OCI-LY1 (cell line): ENCODE measurements around the gene PEX26.
"Not testable (repeated sequence)": the region's sequence is repeated elsewhere in the genome, so short reads cannot be mapped to it uniquely, and the experiment has no call there.

Experiments used
- H2AFZ ChIP-seq: fragments of 200-600 bp; sonication (generic), shearing (Covaris generic); 2 replicates; pipeline ENCODE4 v1.6.0; 2014; ENCODE audit warnings: antibody characterized with exemption, mild to moderate bottlenecking, low read length
- H3F3A ChIP-seq: fragments of 200-600 bp; sonication (generic), shearing (Covaris generic); 2 replicates; pipeline ENCODE4 v1.6.0; 2014; ENCODE audit warnings: mild to moderate bottlenecking, antibody characterized with exemption, low read length, moderate library complexity; ENCODE audit not compliant: insufficient read depth
- H3K27ac ChIP-seq: fragments of 200-600 bp; sonication (generic); 2 replicates; pipeline ENCODE4 v1.5.1; 2014; ENCODE audit warnings: low read length, mixed run types, mild to moderate bottlenecking, low read depth; ENCODE audit not compliant: poor library complexity, severe bottlenecking
- H3K27me3 ChIP-seq: fragments of 200-600 bp; sonication (generic); 2 replicates; pipeline ENCODE4 v1.6.0; 2014; ENCODE audit warnings: antibody characterized with exemption, mild to moderate bottlenecking, low read length, moderate library complexity; ENCODE audit not compliant: insufficient read depth
- H3K36me3 ChIP-seq: fragments of 200-600 bp; sonication (generic); 2 replicates; pipeline ENCODE4 v1.6.1; 2014; ENCODE audit warnings: mild to moderate bottlenecking, antibody characterized with exemption, low read length, moderate library complexity, mixed read lengths; ENCODE audit not compliant: insufficient read depth
- H3K4me1 ChIP-seq: fragments of 200-600 bp; sonication (generic); 2 replicates; pipeline ENCODE4 v1.5.1; 2014; ENCODE audit warnings: mild to moderate bottlenecking, low read length, moderate library complexity; ENCODE audit not compliant: insufficient read depth, severe bottlenecking
- H3K4me2 ChIP-seq: fragments of 200-600 bp; sonication (generic), shearing (Covaris generic); 2 replicates; pipeline ENCODE4 v1.6.1; 2014; ENCODE audit warnings: low read length
- H3K4me3 ChIP-seq: fragments of 200-600 bp; sonication (generic); 2 replicates; pipeline ENCODE4 v1.5.1; 2014; ENCODE audit warnings: low read length, low read depth, mild to moderate bottlenecking, mixed read lengths; ENCODE audit not compliant: poor library complexity, severe bottlenecking
- H3K79me2 ChIP-seq: fragments of 200-600 bp; shearing (Covaris generic); 2 replicates; pipeline ENCODE4 v1.6.1; 2016; ENCODE audit warnings: mixed run types, low read length, mixed read lengths; ENCODE audit not compliant: insufficient read depth
- H3K9ac ChIP-seq: fragments of 200-600 bp; sonication (generic), shearing (Covaris generic); 2 replicates; pipeline ENCODE4 v1.6.1; 2014; ENCODE audit warnings: mild to moderate bottlenecking, low read length, mixed read lengths
- H3K9me2 ChIP-seq: fragments of 200-600 bp; sonication (generic), shearing (Covaris generic); 2 replicates; pipeline ENCODE4 v1.6.1; 2014; ENCODE audit warnings: low read depth, mild to moderate bottlenecking, low read length, mixed read lengths
- H3K9me3 ChIP-seq: fragments of 200-600 bp; shearing (Covaris generic); 2 replicates; pipeline ENCODE4 v1.6.1; 2014; ENCODE audit warnings: low read length, mixed read lengths
- H4K20me1 ChIP-seq: fragments of 200-600 bp; sonication (generic), shearing (Covaris generic); 2 replicates; pipeline ENCODE4 v1.6.0; 2016; ENCODE audit warnings: mild to moderate bottlenecking, low read length; ENCODE audit not compliant: insufficient read depth
- CTCF ChIP-seq: fragments of 200-600 bp; sonication (generic), shearing (Covaris generic); IDR thresholded peaks from 2 replicates; pipeline ENCODE4 v1.5.1; 2017; ENCODE audit warnings: mild to moderate bottlenecking, antibody characterized with exemption, low read length, moderate library complexity, mixed read lengths
- EZH2 ChIP-seq: fragments of 200-600 bp; sonication (generic), shearing (Covaris generic); IDR thresholded peaks from 2 replicates; pipeline ENCODE4 v1.8.0; 2017; ENCODE audit warnings: borderline replicate concordance, mixed run types, mild to moderate bottlenecking, antibody characterized with exemption, low read length, moderate library complexity, mixed read lengths

The PEX26 gene

GRCh38 chr22:18103527-18104269 lies 25.9 kb downstream of the PEX26 start:
- no peaks in the 10 kb centered on the region for H3K79me2 ChIP-seq
- H4K20me1 ChIP-seq: no peaks in the 10 kb centered on the region
- no peaks in the 10 kb centered on the region for H3K4me1 ChIP-seq
- H3K4me2 ChIP-seq: no peak overlapping the region
- no peaks in the 10 kb centered on the region for H3K9me3 ChIP-seq
- no peak overlapping the region for H2AFZ ChIP-seq
- H3K36me3 ChIP-seq: peaks cover 17% of the 10 kb centered on the region; the same call in 1 of the 2 replicates
- no peaks in the 10 kb centered on the region for H3F3A ChIP-seq
- no peak overlapping the region for H3K27ac ChIP-seq
- TF ChIP-seq EZH2: no peak
- no peak for TF ChIP-seq CTCF
- no peaks in the 10 kb centered on the region; the same call in 1 of the 2 replicates for H3K27me3 ChIP-seq
- no peak overlapping the region for H3K9ac ChIP-seq
- no peaks in the 10 kb centered on the region for H3K9me2 ChIP-seq
- no peak overlapping the region for H3K4me3 ChIP-seq

- no peaks in the 10 kb centered on the region for H3K9me3 ChIP-seq
Observed at GRCh38 chr22:18104566-18104965, 26.8 kb downstream of the PEX26 start.

GRCh38 chr22:18105981-18106380 lies 28.2 kb downstream of the PEX26 start:
- not testable (repeated sequence) for H3K27me3 ChIP-seq, H3K79me2 ChIP-seq, H3K9ac ChIP-seq, H2AFZ ChIP-seq, H3K4me3 ChIP-seq, H3K36me3 ChIP-seq, H3K9me2 ChIP-seq, H3K4me1 ChIP-seq, H3F3A ChIP-seq, H3K9me3 ChIP-seq, H4K20me1 ChIP-seq, H3K4me2 ChIP-seq, H3K27ac ChIP-seq

More at GRCh38 chr22:18104566-18104965, 26.8 kb downstream of the PEX26 start:
- H3K9ac ChIP-seq: no peak overlapping the region
- no peak overlapping the region for H3K4me2 ChIP-seq
- H3K4me3 ChIP-seq: no peak overlapping the region
- H3K36me3 ChIP-seq: peaks cover 15% of the 10 kb centered on the region; the same call in 1 of the 2 replicates
- no peaks in the 10 kb centered on the region for H3K79me2 ChIP-seq
- H3K27ac ChIP-seq: no peak overlapping the region
- no peaks in the 10 kb centered on the region; the same call in 1 of the 2 replicates for H3K27me3 ChIP-seq
- no peaks in the 10 kb centered on the region for H3F3A ChIP-seq
- TF ChIP-seq CTCF: no peak
- no peak for TF ChIP-seq EZH2
- H4K20me1 ChIP-seq: no peaks in the 10 kb centered on the region
- no peaks in the 10 kb centered on the region for H3K4me1 ChIP-seq
- H2AFZ ChIP-seq: no peak overlapping the region
- no peaks in the 10 kb centered on the region for H3K9me2 ChIP-seq

- not testable (repeated sequence) for H3K27me3 ChIP-seq, H2AFZ ChIP-seq, H3K27ac ChIP-seq, H3K9me3 ChIP-seq, H3F3A ChIP-seq, H3K9me2 ChIP-seq, H3K79me2 ChIP-seq, H3K4me1 ChIP-seq, H3K9ac ChIP-seq, H3K4me2 ChIP-seq, H3K36me3 ChIP-seq, H3K4me3 ChIP-seq, H4K20me1 ChIP-seq
Observed at GRCh38 chr22:18106550-18107341, 29.0 kb downstream of the PEX26 start.
